ENCODE measurements around the gene MED15. TPM values are rescaled to one million over a fixed set of nuclear protein-coding genes. Genes with fewer than 3 reads are reported as not detected.
"Not testable (repeated sequence)": the region's sequence is repeated elsewhere in the genome, so short reads cannot be mapped to it uniquely, and the experiment has no call there.

Gene MED15
- total RNA-seq, 2 experiments from 2014 or later = 94.7 to 108 TPM

DNA sequence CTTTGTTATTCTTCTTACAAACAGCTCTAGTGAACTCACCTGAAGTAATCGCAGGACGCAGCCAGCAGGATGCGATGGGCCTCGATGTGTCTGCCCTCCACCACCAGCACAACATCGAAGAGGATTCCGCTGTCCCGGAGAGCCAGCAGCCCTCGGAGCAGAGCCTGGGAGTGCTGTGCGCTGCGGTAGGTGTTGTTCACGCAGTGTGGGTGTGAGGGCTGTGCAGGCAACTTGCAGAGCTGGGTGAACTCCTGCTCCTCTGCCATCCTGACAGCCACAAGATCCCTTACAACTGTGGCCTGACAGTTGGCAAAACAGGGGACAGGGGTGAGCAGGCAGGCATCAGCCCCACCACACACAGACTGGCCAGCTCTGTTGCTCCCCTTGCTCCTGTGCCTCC is 18.5 kb upstream of the MED15 start:
- Mint-ChIP-seq H3K27me3 (ENCODE audit: low read depth) (no peaks in the 10 kb centered on the region), H3K9me3 (no peaks in the 10 kb centered on the region), H3K36me3 (ENCODE audit: low read depth) (peaks cover 9% of the 10 kb centered on the region), H3K4me1 (ENCODE audit: low read depth) (peaks cover 32% of the 10 kb centered on the region), H3K27ac (no peak overlapping the region), H3K4me3 (no peak overlapping the region)
- CTCF ChIA-PET = interaction anchor here (1.1 to 1.7 kb wide), 2 partner anchors 32 to 34 kb away, joined by 3 to 4 read pairs; no protein-coding TSS in a partner anchor
- intact Hi-C loops (cut with micrococcal nuclease) = no loop called here
- DNase-seq = no peak

- H3K27me3 Mint-ChIP-seq (ENCODE audit: low read depth) = no peaks in the 10 kb centered on the region
- peaks cover 39% of the 10 kb centered on the region for H3K4me1 Mint-ChIP-seq (ENCODE audit: low read depth)
- CTCF ChIA-PET = interaction anchor here (0.5 to 1.7 kb wide), 5 partner anchors 21 to 74 kb away, joined by 3 to 5 read pairs (median 4); no protein-coding TSS in a partner anchor
- intact Hi-C loops (cut with micrococcal nuclease) = no loop called here
- no peak for DNase-seq
- peaks cover 6% of the 10 kb centered on the region for H3K36me3 Mint-ChIP-seq (ENCODE audit: low read depth)
- no peak overlapping the region for H3K4me3 Mint-ChIP-seq
- H3K9me3 Mint-ChIP-seq = no peaks in the 10 kb centered on the region
- H3K27ac Mint-ChIP-seq = no peak overlapping the region
Observed at GRCh38 chr22:20490183-20490940, 17.0 kb upstream of the MED15 start.

- Mint-ChIP-seq H3K27me3 (ENCODE audit: low read depth) (no peaks in the 10 kb centered on the region), H3K36me3 (ENCODE audit: low read depth) (peaks cover 6% of the 10 kb centered on the region), H3K4me1 (ENCODE audit: low read depth) (peaks cover 39% of the 10 kb centered on the region), H3K4me3 (no peak overlapping the region), H3K9me3 (no peaks in the 10 kb centered on the region), H3K27ac (no peak overlapping the region)
- intact Hi-C loops (cut with micrococcal nuclease) = no loop called here
- CTCF ChIA-PET = interaction anchor here (0.6 to 1.3 kb wide), 2 partner anchors 72 to 74 kb away, joined by 3 to 5 read pairs; no protein-coding TSS in a partner anchor
- DNase-seq = no peak
Observed at GRCh38 chr22:20490941-20491307, 16.5 kb upstream of the MED15 start.

- CTCF ChIA-PET = no interaction called here
- Mint-ChIP-seq H3K27me3 (ENCODE audit: low read depth) (no peaks in the 10 kb centered on the region), H3K4me1 (ENCODE audit: low read depth) (peaks cover 41% of the 10 kb centered on the region), H3K4me3 (no peak overlapping the region), H3K27ac (no peak overlapping the region), H3K9me3 (no peaks in the 10 kb centered on the region), H3K36me3 (ENCODE audit: low read depth) (peaks cover 3% of the 10 kb centered on the region)
- DNase-seq = no peak
- intact Hi-C loops (cut with micrococcal nuclease) = no loop called here
Observed at GRCh38 chr22:20491346-20491745, 16.1 kb upstream of the MED15 start.

DNA sequence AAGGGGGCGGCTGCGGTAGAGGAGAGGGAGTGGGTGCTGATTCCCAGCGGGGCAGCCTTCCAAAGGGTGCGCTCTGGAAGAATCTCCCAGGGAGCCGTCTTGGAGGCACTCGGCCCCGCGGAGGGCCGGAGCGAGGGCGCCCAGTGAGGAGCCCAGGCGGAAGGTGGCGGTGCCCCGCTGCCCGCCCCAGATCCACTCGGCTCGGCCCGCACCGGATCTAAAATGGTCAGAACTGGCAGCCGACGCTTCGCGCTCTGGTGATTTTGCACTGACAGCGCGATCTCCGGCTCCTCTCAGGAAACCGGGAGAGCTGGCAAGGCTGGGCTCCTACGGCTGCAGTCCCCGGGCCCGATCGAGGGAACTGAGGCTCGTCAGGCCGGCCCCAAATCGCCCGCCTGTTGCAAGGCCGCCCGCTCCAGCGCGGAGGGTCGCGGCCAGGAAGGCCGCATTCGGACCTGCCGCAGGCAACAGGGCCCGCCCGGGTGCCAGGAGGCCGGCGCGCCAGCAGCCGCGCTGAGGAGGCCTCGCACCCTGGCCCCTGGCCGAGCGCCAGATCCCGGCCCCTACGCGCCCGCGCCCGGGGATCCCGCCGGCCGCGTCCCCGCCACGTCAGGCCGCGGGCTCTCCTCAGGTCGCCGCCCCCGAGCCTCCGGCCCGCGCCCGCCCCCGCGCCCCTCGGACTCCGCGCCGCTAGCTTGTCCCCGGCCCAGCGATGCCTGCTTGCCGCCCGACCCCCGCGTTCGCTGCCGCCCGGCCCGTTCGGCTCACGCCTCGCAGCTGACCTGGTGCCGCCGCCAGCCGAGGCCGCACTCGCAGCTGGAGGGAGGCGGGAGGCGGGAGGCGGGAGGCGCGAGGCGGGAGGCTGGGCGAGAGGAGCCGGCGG is 12.2 kb upstream of the MED15 start, which contains the start of gene KLHL22:
Gene KLHL22, minus strand, starts transcription at position 818 of the 883 bp plus-strand sequence. CDS start 6,584 bp downstream, outside the sequence.
- peak within 1 kb of the TSS; percentile 90 for H3K4me3 Mint-ChIP-seq
- H3K36me3 Mint-ChIP-seq (ENCODE audit: low read depth) = no peaks in the 10 kb centered on the region
- CTCF ChIA-PET = interaction anchor here (0.8 to 2.6 kb wide), 7 partner anchors 12 to 77 kb away, joined by 3 to 13 read pairs (median 5); no protein-coding TSS in a partner anchor
- no peaks in the 10 kb centered on the region for H3K9me3 Mint-ChIP-seq
- H3K27ac Mint-ChIP-seq = peak within 1 kb of the TSS; percentile 81
- peaks cover 43% of the 10 kb centered on the region for H3K4me1 Mint-ChIP-seq (ENCODE audit: low read depth)
- DNase-seq = peak; percentile 41
- no peaks in the 10 kb centered on the region for H3K27me3 Mint-ChIP-seq (ENCODE audit: low read depth)
- intact Hi-C loops (cut with micrococcal nuclease) = loop anchor here (2.0 to 5.0 kb wide), 2 partner anchors 20 to 378 kb away; partner anchors contain the start of genes RANBP1 and TRMT2A

DNA sequence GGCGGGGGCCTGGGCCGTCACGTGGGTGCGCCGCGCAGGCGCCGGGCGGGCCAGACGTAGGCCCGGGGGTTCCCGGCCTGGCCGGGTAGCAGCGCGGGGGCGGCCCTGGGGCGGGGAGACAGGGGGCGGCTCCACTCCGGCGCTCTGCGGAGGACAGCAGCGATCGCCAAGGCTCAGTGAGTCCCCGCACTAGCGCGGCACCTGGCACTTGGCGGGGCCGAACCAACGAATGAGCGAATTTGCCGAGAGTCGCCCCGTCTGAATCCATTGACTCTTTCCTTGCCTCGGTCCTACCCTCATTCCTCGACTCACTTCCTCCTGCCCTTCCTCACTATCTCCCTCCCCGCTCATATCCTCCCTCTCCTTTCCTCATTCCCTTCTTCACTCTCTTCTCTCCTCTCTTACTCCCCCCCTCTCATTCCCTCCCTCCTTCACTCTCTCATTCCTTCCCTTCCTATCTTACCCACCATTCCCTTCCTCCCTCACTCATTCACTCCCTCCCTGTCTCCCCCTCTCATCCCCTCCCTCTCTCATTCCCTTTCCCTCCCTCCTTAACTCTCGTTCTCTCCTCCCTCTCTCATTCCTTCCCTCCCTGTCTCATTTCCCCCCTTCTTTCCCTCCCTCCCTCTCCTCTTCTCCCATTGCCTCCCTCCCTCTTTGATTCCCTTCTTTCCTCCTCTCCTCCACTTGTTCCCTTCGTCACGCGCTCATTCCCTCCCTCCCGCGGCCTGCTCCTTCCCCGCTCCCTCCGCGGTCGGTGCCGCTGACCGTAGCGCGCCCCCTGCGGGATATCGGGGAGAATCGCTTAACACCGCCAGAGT is 11.3 kb upstream of the MED15 start:
- peaks cover 1% of the 10 kb centered on the region for H3K36me3 Mint-ChIP-seq (ENCODE audit: low read depth)
- peaks cover 35% of the 10 kb centered on the region for H3K4me1 Mint-ChIP-seq (ENCODE audit: low read depth)
- H3K27ac Mint-ChIP-seq = peak overlapping the region; percentile 81
- no peaks in the 10 kb centered on the region for H3K27me3 Mint-ChIP-seq (ENCODE audit: low read depth)
- CTCF ChIA-PET = interaction anchor here (1.0 to 1.8 kb wide), 2 partner anchors 31 to 39 kb away, joined by 3 to 5 read pairs; no protein-coding TSS in a partner anchor
- no peaks in the 10 kb centered on the region for H3K9me3 Mint-ChIP-seq
- peak; percentile 92 for DNase-seq
- intact Hi-C loops (cut with micrococcal nuclease) = loop anchor here (1.0 to 5.0 kb wide), 7 partner anchors 11 to 379 kb away; partner anchors contain the start of genes MED15, RANBP1 and TRMT2A
- H3K4me3 Mint-ChIP-seq = peak overlapping the region; percentile 90

DNA sequence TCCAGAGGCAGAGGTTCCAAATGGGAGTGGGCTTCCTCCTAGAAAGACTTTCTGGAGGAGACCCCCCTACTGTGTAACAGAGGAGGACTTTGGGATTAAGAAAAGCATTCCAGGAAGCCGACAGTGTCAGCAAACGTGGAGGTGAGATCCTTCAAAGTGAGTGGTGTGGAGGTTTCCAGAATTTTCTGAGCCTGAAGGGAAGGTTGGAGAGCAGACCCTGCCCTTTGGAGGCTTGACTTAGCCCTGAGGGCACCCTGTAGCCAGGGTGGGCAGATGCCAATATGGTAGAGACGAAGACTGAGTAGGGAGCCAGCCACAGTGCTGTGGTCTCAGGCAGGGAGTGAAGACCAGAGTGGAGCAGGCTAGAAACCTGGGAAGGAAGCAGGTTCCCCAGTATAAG is 10.0 kb upstream of the MED15 start:
- Mint-ChIP-seq H3K27me3 (ENCODE audit: low read depth) (no peaks in the 10 kb centered on the region), H3K36me3 (ENCODE audit: low read depth) (peaks cover 3% of the 10 kb centered on the region), H3K4me1 (ENCODE audit: low read depth) (peaks cover 24% of the 10 kb centered on the region), H3K9me3 (no peaks in the 10 kb centered on the region), H3K27ac (no peak overlapping the region), H3K4me3 (no peak overlapping the region)
- DNase-seq = no peak
- CTCF ChIA-PET = interaction anchor here (0.8 kb wide), 1 partner anchor 34 kb away, joined by 3 read pairs; no protein-coding TSS in a partner anchor
- intact Hi-C loops (cut with micrococcal nuclease) = loop anchor here (2.0 to 5.0 kb wide), 2 partner anchors 41 to 380 kb away; partner anchors contain the start of genes RANBP1 and TRMT2A

DNA sequence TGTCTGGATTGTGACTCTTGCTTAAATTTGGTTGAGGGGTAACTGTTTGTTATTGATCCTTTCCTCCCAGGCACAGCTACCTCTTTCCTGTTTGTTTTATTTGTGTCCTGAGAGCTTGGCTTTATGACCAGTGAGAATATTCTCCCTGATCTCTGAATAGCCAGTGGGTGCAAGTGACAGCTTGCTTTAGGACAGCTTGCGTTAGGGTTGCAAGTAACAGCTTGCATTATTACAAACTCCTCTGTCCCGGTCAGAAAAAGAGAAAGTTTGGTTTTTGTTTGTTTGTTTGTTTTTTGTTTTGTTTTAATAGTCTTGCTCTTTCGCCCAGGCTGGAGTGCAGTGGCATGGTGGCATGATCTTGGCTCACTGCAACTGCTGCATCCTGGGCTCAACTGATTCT is 8.5 kb upstream of the MED15 start:
- no peak for DNase-seq
- CTCF ChIA-PET = no interaction called here
- Mint-ChIP-seq H3K27ac (no peak overlapping the region), H3K4me3 (no peak overlapping the region), H3K36me3 (ENCODE audit: low read depth) (peaks cover 3% of the 10 kb centered on the region), H3K27me3 (ENCODE audit: low read depth) (no peaks in the 10 kb centered on the region), H3K9me3 (no peaks in the 10 kb centered on the region), H3K4me1 (ENCODE audit: low read depth) (peaks cover 14% of the 10 kb centered on the region)
- intact Hi-C loops (cut with micrococcal nuclease) = loop anchor here (5.0 kb wide), 1 partner anchor 382 kb away; the partner anchor contains the start of genes RANBP1 and TRMT2A

GRCh38 chr22:20499769-20500168 is 7.6 kb upstream of the MED15 start:
- intact Hi-C loops (cut with micrococcal nuclease) = loop anchor here (5.0 kb wide), 1 partner anchor 382 kb away; the partner anchor contains the start of genes RANBP1 and TRMT2A
- no peak for DNase-seq
- peaks cover 3% of the 10 kb centered on the region for H3K36me3 Mint-ChIP-seq (ENCODE audit: low read depth)
- no peaks in the 10 kb centered on the region for H3K9me3 Mint-ChIP-seq
- H3K4me3 Mint-ChIP-seq = no peak overlapping the region
- H3K27me3 Mint-ChIP-seq (ENCODE audit: low read depth) = no peaks in the 10 kb centered on the region
- H3K4me1 Mint-ChIP-seq (ENCODE audit: low read depth) = peaks cover 8% of the 10 kb centered on the region
- no peak overlapping the region for H3K27ac Mint-ChIP-seq
- CTCF ChIA-PET = no interaction called here

GRCh38 chr22:20503816-20504215 is 3.6 kb upstream of the MED15 start:
- peaks cover 8% of the 10 kb centered on the region for H3K4me1 Mint-ChIP-seq (ENCODE audit: low read depth)
- H3K36me3 Mint-ChIP-seq (ENCODE audit: low read depth) = peaks cover 9% of the 10 kb centered on the region
- no peak overlapping the region for H3K27ac Mint-ChIP-seq
- H3K27me3 Mint-ChIP-seq (ENCODE audit: low read depth) = no peaks in the 10 kb centered on the region
- CTCF ChIA-PET = interaction anchor here (1.7 to 1.9 kb wide), 2 partner anchors 46 to 65 kb away, joined by 3 to 10 read pairs; no protein-coding TSS in a partner anchor
- intact Hi-C loops (cut with micrococcal nuclease) = no loop called here
- DNase-seq = no peak
- no peaks in the 10 kb centered on the region for H3K9me3 Mint-ChIP-seq
- no peak overlapping the region for H3K4me3 Mint-ChIP-seq

- CTCF ChIA-PET = interaction anchor here (1.9 kb wide), 1 partner anchor 64 kb away, joined by 10 read pairs; no protein-coding TSS in a partner anchor
- DNase-seq; intact Hi-C loops (cut with micrococcal nuclease); H3K9me3 Mint-ChIP-seq; H3K4me3 Mint-ChIP-seq; H3K27ac Mint-ChIP-seq; H3K36me3 Mint-ChIP-seq (ENCODE audit: low read depth); H3K27me3 Mint-ChIP-seq (ENCODE audit: low read depth): not testable (repeated sequence)
- peaks cover 14% of the 10 kb centered on the region for H3K4me1 Mint-ChIP-seq (ENCODE audit: low read depth)
Observed at GRCh38 chr22:20504293-20504922, 3.0 kb upstream of the MED15 start.
